H1 (cell line): ENCODE measurements around the gene SLC39A2. TPM values are rescaled to one million over a fixed set of nuclear protein-coding genes. Genes with fewer than 3 reads are reported as not detected.
A peak's percentile ranks its signal among the peaks of the same experiment; 100 is the strongest.

Experiments
- CTCF ChIA-PET: fragments of 300-600 bp; sonication (Branson Sonifier 250); formaldehyde crosslinking; loops from one replicate; lab custom pipeline; 2021; ENCODE audit not compliant: partially characterized antibody; lab: Charles Lee
- POLR2A ChIA-PET: fragments of 300-600 bp; sonication (Branson Sonifier 250); formaldehyde crosslinking; loops from one replicate; lab custom pipeline; 2021; ENCODE audit warnings: inconsistent platforms; ENCODE audit not compliant: partially characterized antibody; lab: Charles Lee
- DNase-seq, 2 experiments: peaks; one replicate each; pipeline versions ENCODE4 v3.0.0 to v3.0.0-alpha.2; 2010 to 2022; ENCODE audit warnings: low spot score in 2 of 2, low read depth in 1 of 2, mixed read lengths in 1 of 2
- FAIRE-seq: peaks from 2 replicates; lab custom pipeline; 2011; peaks lifted over from hg19 to GRCh38; lab: Jason Lieb, UNC
- H2AFZ ChIP-seq: 2 replicates; pipeline ENCODE4 v1.8.1; 2012; ENCODE audit warnings: low read length, inconsistent platforms
- H2AK5ac ChIP-seq: 2 replicates; pipeline ENCODE4 v1.6.1; 2013; ENCODE audit warnings: low read depth, low read length
- H2BK120ac ChIP-seq: replicated peaks from 2 replicates; pipeline ENCODE3; 2013; ENCODE audit warnings: low read depth, low read length, inconsistent platforms
- H2BK12ac ChIP-seq: 2 replicates; pipeline ENCODE4 v1.6.1; 2013; ENCODE audit warnings: low read depth, low read length
- H2BK15ac ChIP-seq: 2 replicates; pipeline ENCODE4 v1.6.1; 2013; ENCODE audit warnings: low read length
- H2BK20ac ChIP-seq: 2 replicates; pipeline ENCODE4 v1.6.1; 2013; ENCODE audit warnings: low read length
- H2BK5ac ChIP-seq: 2 replicates; pipeline ENCODE4 v1.6.1; 2013; ENCODE audit warnings: low read depth, low read length
- H3K14ac ChIP-seq: 2 replicates; pipeline ENCODE4 v1.6.1; 2013; ENCODE audit warnings: inconsistent platforms; ENCODE audit not compliant: insufficient read length
- H3K18ac ChIP-seq: 2 replicates; pipeline ENCODE4 v1.6.1; 2013; ENCODE audit warnings: low read length; ENCODE audit errors: extremely low read depth
- H3K23ac ChIP-seq: 2 replicates; pipeline ENCODE4 v1.6.1; 2013; ENCODE audit warnings: inconsistent platforms; ENCODE audit not compliant: insufficient read length
- H3K23me2 ChIP-seq: 2 replicates; pipeline ENCODE4 v1.6.1; 2013; ENCODE audit warnings: low read depth, low read length
- H3K27ac ChIP-seq: 2 replicates; pipeline ENCODE4 v1.6.1; 2011; ENCODE audit warnings: low read depth, low read length, inconsistent platforms
- H3K27me3 ChIP-seq, 4 experiments: replicated peaks in 1 of 4; 1 replicate in 1 of 4; 2 replicates in 3 of 4; pipeline versions ENCODE4 v1.6.1 to v1.8.1; 2011 to 2013; ENCODE audit warnings: low read length in 3 of 4, mild to moderate bottlenecking in 3 of 4, inconsistent platforms in 2 of 4, mixed read lengths in 2 of 4, moderate library complexity in 1 of 4; ENCODE audit not compliant: control insufficient read depth in 3 of 4, insufficient read depth in 3 of 4; ENCODE audit errors: extremely low read depth in 1 of 4
- H3K36me3 ChIP-seq, 4 experiments: 2 replicates each; pipeline versions ENCODE4 v1.6.1 to v1.8.1; 2011 to 2013; ENCODE audit warnings: mild to moderate bottlenecking in 4 of 4, low read length in 3 of 4, moderate library complexity in 2 of 4, control low read depth in 1 of 4, inconsistent platforms in 1 of 4; ENCODE audit not compliant: insufficient read depth in 4 of 4, control insufficient read depth in 2 of 4
- H3K4ac ChIP-seq: replicated peaks from 2 replicates; pipeline ENCODE3; 2013; ENCODE audit warnings: low read length, low read depth, mixed read lengths, inconsistent platforms; ENCODE audit not compliant: insufficient read length
- H3K4me1 ChIP-seq, 4 experiments: replicated peaks in 1 of 4; 1 replicate in 1 of 4; 2 replicates in 3 of 4; pipeline versions ENCODE4 v1.6.1 to v1.8.1; 2011 to 2013; ENCODE audit warnings: low read length in 3 of 4, inconsistent platforms in 2 of 4, mixed read lengths in 1 of 4; ENCODE audit not compliant: insufficient read depth in 4 of 4, control insufficient read depth in 3 of 4
- H3K4me2 ChIP-seq, 2 experiments: 2 replicates each; pipeline versions ENCODE4 v1.6.1 to v1.8.1; 2011 to 2013; ENCODE audit warnings: low read depth in 2 of 2, low read length in 2 of 2, control low read depth in 1 of 2, inconsistent platforms in 1 of 2, mild to moderate bottlenecking in 1 of 2; ENCODE audit not compliant: insufficient read depth in 1 of 2
- H3K4me3 ChIP-seq, 4 experiments: fragments of 200-600, 300-600 bp in 1 of 4; sonication (generic), shearing (Covaris generic), sonication (Bioruptor Twin) in 1 of 4; 2 replicates each; pipeline versions ENCODE4 v1.5.1 to v1.8.1; 2011 to 2016; ENCODE audit warnings: low read length in 4 of 4, low read depth in 3 of 4, control low read depth in 2 of 4, inconsistent platforms in 2 of 4, mild to moderate bottlenecking in 2 of 4, mixed read lengths in 1 of 4, moderate library complexity in 1 of 4; ENCODE audit not compliant: insufficient read depth in 2 of 4; ENCODE audit errors: extremely low read depth in 1 of 4
- H3K56ac ChIP-seq: replicated peaks from 2 replicates; pipeline ENCODE3; 2013; ENCODE audit warnings: low read depth, mild to moderate bottlenecking, mixed read lengths, low read length, inconsistent platforms; ENCODE audit not compliant: insufficient read length
- H3K79me1 ChIP-seq: 2 replicates; pipeline ENCODE4 v1.6.1; 2013; ENCODE audit warnings: low read depth, low read length, control low read depth
- H3K79me2 ChIP-seq, 2 experiments: 2 replicates each; pipeline versions ENCODE4 v1.6.1 to v1.8.1; 2012 to 2013; ENCODE audit warnings: low read length in 2 of 2, mild to moderate bottlenecking in 2 of 2, inconsistent platforms in 1 of 2; ENCODE audit not compliant: insufficient read depth in 2 of 2, control insufficient read depth in 1 of 2
- H3K9ac ChIP-seq, 4 experiments: replicated peaks in 1 of 4; 1 replicate in 1 of 4; 2 replicates in 3 of 4; pipeline versions ENCODE4 v1.6.1 to v1.8.1; 2011 to 2013; ENCODE audit warnings: low read depth in 3 of 4, low read length in 3 of 4, control low read depth in 2 of 4, mild to moderate bottlenecking in 2 of 4, moderate library complexity in 2 of 4, inconsistent platforms in 1 of 4; ENCODE audit errors: extremely low read depth in 1 of 4
- H3K9me3 ChIP-seq, 2 experiments: 2 replicates each; pipeline versions ENCODE4 v1.6.1 to v1.8.1; 2012 to 2013; ENCODE audit warnings: mild to moderate bottlenecking in 2 of 2, moderate library complexity in 2 of 2, control low read depth in 1 of 2, inconsistent platforms in 1 of 2, low read depth in 1 of 2, low read length in 1 of 2, mixed read lengths in 1 of 2; ENCODE audit not compliant: insufficient read depth in 2 of 2
- H4K20me1 ChIP-seq, 2 experiments: replicated peaks in 1 of 2; 2 replicates each; pipeline versions ENCODE3 to v1.8.1; 2011 to 2013; ENCODE audit warnings: inconsistent platforms in 2 of 2, low read length in 2 of 2, mild to moderate bottlenecking in 1 of 2; ENCODE audit not compliant: insufficient read depth in 2 of 2, control insufficient read depth in 1 of 2
- H4K5ac ChIP-seq: 2 replicates; pipeline ENCODE4 v1.6.1; 2013; ENCODE audit warnings: low read length, low read depth, mixed read lengths, inconsistent platforms; ENCODE audit not compliant: insufficient read length
- H4K8ac ChIP-seq: 2 replicates; pipeline ENCODE4 v1.8.0; 2013; ENCODE audit warnings: mild to moderate bottlenecking, moderate library complexity, low read length, inconsistent platforms; ENCODE audit not compliant: insufficient read depth; ENCODE audit errors: extremely low read depth
- H4K91ac ChIP-seq: replicated peaks from 2 replicates; pipeline ENCODE3; 2013; ENCODE audit warnings: low read length, mixed read lengths, inconsistent platforms; ENCODE audit not compliant: insufficient read length
- FOSL1 ChIP-seq: IDR thresholded peaks from 2 replicates; pipeline ENCODE4 v1.6.1; 2011; ENCODE audit warnings: mild to moderate bottlenecking, low read depth, low read length, moderate library complexity; ENCODE audit not compliant: insufficient read depth
- KDM1A ChIP-seq: fragments of 200-600, 300-600 bp; sonication (generic); IDR thresholded peaks from 2 replicates; pipeline ENCODE4 v1.7.1; 2016; ENCODE audit warnings: mild to moderate bottlenecking, low read length, borderline replicate concordance
- KDM4A ChIP-seq: IDR thresholded peaks from one replicate; pipeline ENCODE4 v1.7.1; 2012; ENCODE audit warnings: low read depth, mild to moderate bottlenecking, moderate library complexity, low read length, inconsistent platforms; ENCODE audit not compliant: severe bottlenecking
- POLR2A ChIP-seq, 2 experiments: IDR thresholded peaks; 1 replicate in 1 of 2; 2 replicates in 1 of 2; pipeline ENCODE4 v1.6.1; 2011; ENCODE audit warnings: low read depth in 2 of 2, low read length in 2 of 2, mild to moderate bottlenecking in 2 of 2; ENCODE audit errors: control extremely low read depth in 1 of 2
- POLR2AphosphoS5 ChIP-seq: IDR thresholded peaks from 2 replicates; pipeline ENCODE4 v1.6.1; 2011; ENCODE audit warnings: low read depth, low read length
- POU5F1 ChIP-seq: IDR thresholded peaks from 2 replicates; pipeline ENCODE4 v1.6.1; 2011; ENCODE audit warnings: low read depth, mild to moderate bottlenecking, low read length, moderate library complexity
- RAD21 ChIP-seq, 2 experiments: IDR thresholded peaks in 1 of 2; conservative IDR thresholded peaks in 1 of 2; 2 replicates each; pipeline ENCODE4 v1.6.1; 2011; ENCODE audit warnings: low read depth in 2 of 2, low read length in 2 of 2, improper control_type of control experiment in 1 of 2, inconsistent platforms in 1 of 2, mild to moderate bottlenecking in 1 of 2, moderate library complexity in 1 of 2
- SIN3A ChIP-seq, 2 experiments: IDR thresholded peaks in 1 of 2; conservative IDR thresholded peaks in 1 of 2; 2 replicates each; pipeline ENCODE4 v1.6.1; 2011 to 2012; ENCODE audit warnings: low read length in 2 of 2, improper control_type of control experiment in 1 of 2, low read depth in 1 of 2, mild to moderate bottlenecking in 1 of 2
- TAF7 ChIP-seq: optimal IDR thresholded peaks from 2 replicates; pipeline ENCODE3; 2011; ENCODE audit warnings: low read depth, mild to moderate bottlenecking, inconsistent platforms, low read length, moderate library complexity, borderline replicate concordance
- TCF12 ChIP-seq: IDR thresholded peaks from 2 replicates; pipeline ENCODE4 v1.6.1; 2011; ENCODE audit warnings: low read depth, mild to moderate bottlenecking, low read length
- WGBS, 2 experiments: shearing (Covaris generic) in 1 of 2; methylation state at CpG; one replicate each; pipeline versions ENCODE4 v1.1.6 to v1.1.7; 2013 to 2015; ENCODE audit warnings: low lambda C conversion rate in 2 of 2, mixed read lengths in 2 of 2, inconsistent platforms in 1 of 2, low coverage in 1 of 2, missing lambda C conversion rate in 1 of 2; ENCODE audit not compliant: insufficient replicate concordance in 2 of 2, insufficient coverage in 1 of 2, insufficient read length in 1 of 2; ENCODE audit errors: extremely low coverage in 1 of 2, missing lambda C conversion rate in 1 of 2; 5-methylcytosine and 5-hydroxymethylcytosine counted together
- polyA plus RNA-seq, 7 experiments: library from polyadenylated mRNA; depleted of rRNA in 3 of 7; stranded (reverse) in 5 of 7; unstranded in 2 of 7; fragments of >200 nt in 5 of 7; fragments of 200-250 nt in 2 of 7; gene quantifications; 1 replicate in 5 of 7; 2 replicates in 1 of 7; 4 replicates in 1 of 7; pipeline versions ENCODE4 v1.2.1 to v1.2.3, GENCODE V29; 2011 to 2013; ENCODE audit warnings: missing spikeins in 2 of 7, mixed read lengths in 2 of 7
- total RNA-seq: library from RNA; stranded (reverse); fragmentation: NEBNext Ultra II Directional; extraction: Animal tissue kit (Norgen Biotek cat#: 25700); gene quantifications from 2 replicates; pipeline ENCODE4 v1.2.1, GENCODE V29; 2021

The SLC39A2 gene
- total and polyA plus RNA-seq, 2 of the 8 experiments (the other 6 are each of a cell fraction or from before 2014, with no cell fraction given) = 0.14 to 0.22 TPM

GRCh38 chr14:21025371-21026273 is 26.5 kb downstream of the SLC39A2 start:
- Histone ChIP-seq H3K27me3 (peaks cover 2 to 25% (median 22%) of the 10 kb centered on the region in 4 experiments; a peak in 6 of 7 replicates), H3K23ac (no peak overlapping the region), H4K20me1 (no peaks in the 10 kb centered on the region), H2AFZ (no peak overlapping the region; the same call in 1 of the 2 replicates), H3K14ac (no peak overlapping the region), H3K4me1 (peaks cover 4 to 22% (median 14%) of the 10 kb centered on the region in 4 experiments; a peak in 6 of 7 replicates), H3K36me3 (0 out of 8 replicates have a peak, but pooled peaks cover 0 to 5% (median 0%) of the 10 kb centered on the region in 4 experiments), H3K4me3 (peak overlapping the region; percentile 54 to 92 (median 64)), H4K91ac (peak overlapping the region; percentile 75), H2AK5ac (no peak overlapping the region), H3K23me2 (peaks cover 17% of the 10 kb centered on the region), H4K5ac (peak overlapping the region; percentile 94), H3K56ac (peak overlapping the region; percentile 46), H3K4me2 (peak overlapping the region; percentile 93 to 94), H2BK12ac (peak overlapping the region; percentile 98), H3K9ac (peak overlapping the region in 3 of 4 experiments; percentile 34 to 71 (median 50); a peak in 4 of 7 replicates), H3K4ac (no peak overlapping the region), H2BK5ac (peak overlapping the region; percentile 93), H3K18ac (peak overlapping the region; percentile 93), H3K79me2 (no peaks in the 10 kb centered on the region), H3K27ac (peak overlapping the region; percentile 71; the same call in 1 of the 2 replicates), H3K9me3 (no peaks in the 10 kb centered on the region), H2BK20ac (peak overlapping the region; percentile 61; the same call in 1 of the 2 replicates), H3K79me1 (no peaks in the 10 kb centered on the region), H4K8ac (peak overlapping the region; percentile 91), H2BK120ac (no peak overlapping the region), H2BK15ac (peak overlapping the region; percentile 98; the same call in 1 of the 2 replicates)
- FAIRE-seq = no peak
- ChIA-PET CTCF (interaction anchor here (0.7 to 16.1 kb wide), 14 partner anchors 9 to 76 kb away, joined by 3 to 371 read pairs (median 4); partner anchors contain the start of genes ARHGEF40, RNASE7 and TMEM253), POLR2A (interaction anchor here (0.6 to 3.4 kb wide), 24 partner anchors 8 to 77 kb away, joined by 3 to 19 read pairs (median 4); partner anchors contain the start of genes ARHGEF40 and RNASE13)
- 2% methylated on average over 36 of the region's 58 CpGs; no CpG with 5 or more reads in 1 of the 2 experiments for WGBS, 2 experiments
- peak in 1 of 2 experiments; percentile 85 for DNase-seq
- no peak for TF ChIP-seq POU5F1
- no peak for TF ChIP-seq KDM1A
- TF ChIP-seq FOSL1 = no peak
- TF ChIP-seq RAD21 (IDR thresholded peaks at IDR 0.05 in 1 of 2, conservative IDR thresholded peaks at IDR 0.05 in 1 of 2; ENCODE audit: low read depth in 2 of 2, low read length in 2 of 2) = no peak
- TF ChIP-seq TCF12 = no peak
- no peak for TF ChIP-seq POLR2AphosphoS5
- TF ChIP-seq POLR2A (IDR thresholded peaks at IDR 0.05; ENCODE audit: control extremely low read depth in 1 of 2, low read depth in 2 of 2, low read length in 2 of 2) = peak in 1 of 2 experiments; percentile 42; a peak in 1 of 3 replicates
- no peak for TF ChIP-seq SIN3A (conservative IDR thresholded peaks at IDR 0.05 in 1 of 2, IDR thresholded peaks at IDR 0.05 in 1 of 2; ENCODE audit: low read depth in 1 of 2, low read length in 2 of 2)
- TF ChIP-seq TAF7 = no peak
- TF ChIP-seq KDM4A = peak; percentile 32
